Neural cell (in vitro differentiated cells): Measurements from ENCODE around the gene SGCB. TPM values are rescaled to one million over a fixed set of nuclear protein-coding genes. Genes with fewer than 3 reads are reported as not detected.

Experiments used
- H2AFZ ChIP-seq: fragments of 200-600, 300-800 bp; sonication (generic), shearing (Covaris generic); 2 replicates; pipeline ENCODE4 v1.6.0; 2014; ENCODE audit warnings: low read depth, mild to moderate bottlenecking, antibody characterized with exemption, low read length, moderate library complexity
- H3F3A ChIP-seq: fragments of 200-600 bp; shearing (Covaris generic); 2 replicates; pipeline ENCODE4 v1.6.1; 2016; ENCODE audit warnings: mild to moderate bottlenecking, moderate library complexity, mixed read lengths, antibody characterized with exemption, low read length; ENCODE audit not compliant: insufficient read depth, poor library complexity, severe bottlenecking
- H3K27ac ChIP-seq: fragments of 200-600, 300-800 bp; sonication (generic), shearing (Covaris generic); 2 replicates; pipeline ENCODE4 v1.5.1; 2014; ENCODE audit warnings: mild to moderate bottlenecking, low read length, moderate library complexity
- H3K27me3 ChIP-seq: fragments of 300-800, 200-600 bp; sonication (generic), shearing (Covaris generic); 2 replicates; pipeline ENCODE4 v1.6.0; 2014; ENCODE audit warnings: mild to moderate bottlenecking, low read depth, low read length, moderate library complexity; ENCODE audit not compliant: insufficient read depth
- H3K36me3 ChIP-seq: fragments of 300-800, 200-600 bp; sonication (generic), shearing (Covaris generic); 2 replicates; pipeline ENCODE4 v1.5.1; 2014; ENCODE audit warnings: mild to moderate bottlenecking, antibody characterized with exemption, low read length, moderate library complexity; ENCODE audit not compliant: insufficient read depth
- H3K4me2 ChIP-seq: fragments of 300-800, 200-600 bp; sonication (generic), shearing (Covaris generic); 2 replicates; pipeline ENCODE4 v1.6.0; 2014; ENCODE audit warnings: mild to moderate bottlenecking, low read length
- H3K4me3 ChIP-seq: fragments of 300-800, 200-600 bp; sonication (generic), shearing (Covaris generic); 2 replicates; pipeline ENCODE4 v1.5.1; 2014; ENCODE audit warnings: mild to moderate bottlenecking, low read length, moderate library complexity
- H3K79me2 ChIP-seq: fragments of 200-600 bp; shearing (Covaris generic); replicated peaks from 2 replicates; pipeline ENCODE4 v1.6.0; 2014; ENCODE audit warnings: mild to moderate bottlenecking, low read length, moderate library complexity; ENCODE audit not compliant: insufficient read depth
- H3K9ac ChIP-seq: fragments of 300-800, 200-600 bp; sonication (generic), shearing (Covaris generic); 2 replicates; pipeline ENCODE4 v1.6.1; 2016; ENCODE audit warnings: mild to moderate bottlenecking, low read length, mixed read lengths
- H3K9me2 ChIP-seq: fragments of 200-600 bp; shearing (Covaris generic); 2 replicates; pipeline ENCODE4 v1.6.1; 2016; ENCODE audit warnings: mild to moderate bottlenecking, low read length, mixed read lengths; ENCODE audit not compliant: insufficient read depth
- H3K9me3 ChIP-seq: fragments of 200-600, 300-800 bp; sonication (generic), shearing (Covaris generic); 2 replicates; pipeline ENCODE4 v1.6.1; 2016; ENCODE audit warnings: mild to moderate bottlenecking, mixed run types, low read length, moderate library complexity, mixed read lengths
- H4K20me1 ChIP-seq: fragments of 200-600 bp; shearing (Covaris generic); 2 replicates; pipeline ENCODE4 v1.6.1; 2016; ENCODE audit warnings: mild to moderate bottlenecking, mixed run types; ENCODE audit not compliant: insufficient read depth
- EP300 ChIP-seq: fragments of 450-650 bp; conservative IDR thresholded peaks from 2 replicates; pipeline ENCODE4 v1.6.1; 2014; ENCODE audit warnings: antibody characterized with exemption, mild to moderate bottlenecking, moderate library complexity; ENCODE audit not compliant: poor library complexity, severe bottlenecking
- EZH2 ChIP-seq: fragments of 200-600, 300-800 bp; shearing (Covaris generic), sonication (generic); IDR thresholded peaks from 2 replicates; pipeline ENCODE4 v1.6.1; 2014; ENCODE audit warnings: antibody characterized with exemption, low read length, borderline replicate concordance, mild to moderate bottlenecking; ENCODE audit not compliant: insufficient read depth, poor library complexity, severe bottlenecking
- MXI1 ChIP-seq: fragments of 450-650 bp; conservative IDR thresholded peaks from 2 replicates; pipeline ENCODE4 v1.6.1; 2014; ENCODE audit warnings: antibody characterized with exemption, mild to moderate bottlenecking; ENCODE audit not compliant: poor library complexity, severe bottlenecking
- POLR2AphosphoS5 ChIP-seq: IDR thresholded peaks from 2 replicates; pipeline ENCODE4 v1.6.1; 2012
- RAD21 ChIP-seq: fragments of 450-650 bp; conservative IDR thresholded peaks from 2 replicates; pipeline ENCODE4 v1.6.1; 2014; ENCODE audit warnings: antibody characterized with exemption, mild to moderate bottlenecking, moderate library complexity
- REST ChIP-seq: IDR thresholded peaks from 2 replicates; pipeline ENCODE4 v1.6.1; 2012; ENCODE audit warnings: borderline replicate concordance
- SMC3 ChIP-seq: fragments of 450-650 bp; conservative IDR thresholded peaks from 2 replicates; pipeline ENCODE4 v1.6.1; 2014; ENCODE audit warnings: antibody characterized with exemption, mild to moderate bottlenecking, moderate library complexity; ENCODE audit not compliant: poor library complexity
- TAF1 ChIP-seq: IDR thresholded peaks from 2 replicates; pipeline ENCODE4 v1.6.1; 2012; ENCODE audit warnings: low read depth
- polyA plus RNA-seq: library from polyadenylated mRNA; depleted of rRNA; stranded (reverse); fragments of >200 nt; gene quantifications from 2 replicates; pipeline ENCODE4 v1.2.3, GENCODE V29; 2014
- TF ChIP-seq, protein P1 (sequence below): fragments of 450-650 bp; IDR thresholded peaks from 2 replicates; pipeline ENCODE4 v1.5.1; 2014; ENCODE audit warnings: antibody characterized with exemption, mild to moderate bottlenecking, moderate library complexity; ENCODE audit not compliant: poor library complexity, severe bottlenecking

Gene SGCB
- polyA plus RNA-seq, 1 donor from 2014 or later, result 24.5 TPM

GRCh38 chr4:52004414-52004813 is 33.7 kb downstream of the SGCB start:
- TF ChIP-seq SMC3 (no peak), REST (no peak), RAD21 (no peak), POLR2AphosphoS5 (no peak), TAF1 (no peak), EZH2 (no peak), EP300 (no peak), MXI1 (no peak)
- TF ChIP-seq, protein P1, sequence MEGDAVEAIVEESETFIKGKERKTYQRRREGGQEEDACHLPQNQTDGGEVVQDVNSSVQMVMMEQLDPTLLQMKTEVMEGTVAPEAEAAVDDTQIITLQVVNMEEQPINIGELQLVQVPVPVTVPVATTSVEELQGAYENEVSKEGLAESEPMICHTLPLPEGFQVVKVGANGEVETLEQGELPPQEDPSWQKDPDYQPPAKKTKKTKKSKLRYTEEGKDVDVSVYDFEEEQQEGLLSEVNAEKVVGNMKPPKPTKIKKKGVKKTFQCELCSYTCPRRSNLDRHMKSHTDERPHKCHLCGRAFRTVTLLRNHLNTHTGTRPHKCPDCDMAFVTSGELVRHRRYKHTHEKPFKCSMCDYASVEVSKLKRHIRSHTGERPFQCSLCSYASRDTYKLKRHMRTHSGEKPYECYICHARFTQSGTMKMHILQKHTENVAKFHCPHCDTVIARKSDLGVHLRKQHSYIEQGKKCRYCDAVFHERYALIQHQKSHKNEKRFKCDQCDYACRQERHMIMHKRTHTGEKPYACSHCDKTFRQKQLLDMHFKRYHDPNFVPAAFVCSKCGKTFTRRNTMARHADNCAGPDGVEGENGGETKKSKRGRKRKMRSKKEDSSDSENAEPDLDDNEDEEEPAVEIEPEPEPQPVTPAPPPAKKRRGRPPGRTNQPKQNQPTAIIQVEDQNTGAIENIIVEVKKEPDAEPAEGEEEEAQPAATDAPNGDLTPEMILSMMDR, result no peak
- Histone ChIP-seq H3K9ac (no peak overlapping the region), H3K4me2 (no peak overlapping the region)

GRCh38 chr4:52001616-52002015 is 36.5 kb downstream of the SGCB start:
- H3K27me3 ChIP-seq, result no peaks in the 10 kb centered on the region
- H3K9me3 ChIP-seq, result no peaks in the 10 kb centered on the region
- no peaks in the 10 kb centered on the region for H3F3A ChIP-seq
- no peak overlapping the region for H3K4me2 ChIP-seq
- TF ChIP-seq RAD21, result no peak
- no peak for TF ChIP-seq EP300
- no peak for TF ChIP-seq REST
- no peak for TF ChIP-seq MXI1
- TF ChIP-seq POLR2AphosphoS5, result no peak
- TF ChIP-seq TAF1, result no peak
- no peak for TF ChIP-seq EZH2
- TF ChIP-seq SMC3, result no peak
- TF ChIP-seq, protein P1, result no peak
- no peaks in the 10 kb centered on the region for H3K36me3 ChIP-seq
- H4K20me1 ChIP-seq, result no peaks in the 10 kb centered on the region
- no peaks in the 10 kb centered on the region for H3K9me2 ChIP-seq
- H3K27ac ChIP-seq, result no peak overlapping the region
- no peaks in the 10 kb centered on the region for H3K79me2 ChIP-seq
- no peak overlapping the region for H3K9ac ChIP-seq
- H2AFZ ChIP-seq, result no peak overlapping the region
- no peak overlapping the region for H3K4me3 ChIP-seq

More at GRCh38 chr4:52004414-52004813, 33.7 kb downstream of the SGCB start:
- no peak overlapping the region for H2AFZ ChIP-seq
- H3K9me3 ChIP-seq, result no peaks in the 10 kb centered on the region
- H3F3A ChIP-seq, result no peaks in the 10 kb centered on the region
- no peak overlapping the region for H3K4me3 ChIP-seq
- no peaks in the 10 kb centered on the region for H3K27me3 ChIP-seq
- no peaks in the 10 kb centered on the region for H3K9me2 ChIP-seq
- no peak overlapping the region for H3K27ac ChIP-seq
- H3K79me2 ChIP-seq, result no peaks in the 10 kb centered on the region
- no peaks in the 10 kb centered on the region for H4K20me1 ChIP-seq
- no peaks in the 10 kb centered on the region for H3K36me3 ChIP-seq
